GM21515 (cell line): Measurements from ENCODE around the gene SFT2D2.

ENCODE experiments used
- ATAC-seq: cut with Tn5 transposase; IDR thresholded peaks from one replicate; pipeline ENCODE4 v1.9.1; 2021; ENCODE audit not compliant: unreplicated experiment

The SFT2D2 gene

GRCh38 chr1:168301664-168302320, 76.0 kb downstream of the SFT2D2 start:
- ATAC-seq: no peak
